ENCODE measurements around the gene GPX4. TPM values are rescaled to one million over a fixed set of nuclear protein-coding genes. Genes with fewer than 3 reads are reported as not detected.
A peak's percentile ranks its signal among the peaks of the same experiment; 100 is the strongest.

Gene GPX4
- total and polyA plus RNA-seq, 2 donors (not counting 1 experiment from before 2014, with no cell fraction given): 213 to 317 TPM

- peak overlapping the region; percentile 79 for H3K4me3 Mint-ChIP-seq
- no peak overlapping the region for H3K27ac ChIP-seq (ENCODE audit: low read length in 2 of 2)
- H3K4me1 Mint-ChIP-seq: peaks cover 33% of the 10 kb centered on the region
- H3K4me3 ChIP-seq (ENCODE audit: control extremely low read depth in 1 of 5, extremely low read depth in 1 of 5, insufficient read depth in 1 of 5, low read depth in 2 of 5, low read length in 4 of 5): no peak overlapping the region
- peaks cover 0 to 30% (median 0%) of the 10 kb centered on the region in 3 donors for H3K9me3 ChIP-seq (ENCODE audit: control extremely low read depth in 1 of 3, control insufficient read depth in 2 of 3, insufficient read depth in 1 of 3, low read length in 2 of 3)
- TF ChIP-seq EZH2 (IDR thresholded peaks at IDR 0.05; ENCODE audit: borderline replicate concordance, insufficient read depth, low read depth, low read length, poor library complexity, severe bottlenecking) (no peak), CTCF (IDR thresholded peaks at IDR 0.05) (peak; percentile 78)
- no peaks in the 10 kb centered on the region for H3K27me3 Mint-ChIP-seq
- peaks cover 33% of the 10 kb centered on the region for H3K79me2 ChIP-seq (ENCODE audit: control insufficient read depth, insufficient read depth, low read length)
- peaks cover 0 to 25% of the 10 kb centered on the region in 2 experiments for H3K36me3 ChIP-seq (replicated peaks in 1 of 2; ENCODE audit: control extremely low read depth in 1 of 2, control insufficient read depth in 1 of 2, extremely low read depth in 1 of 2, insufficient read depth in 2 of 2, low read length in 1 of 2)
- peaks cover 38 to 53% of the 10 kb centered on the region in 2 donors for H3K4me1 ChIP-seq (ENCODE audit: control insufficient read depth in 2 of 2, insufficient read depth in 2 of 2, low read length in 2 of 2)
- ChIA-PET CTCF (interaction anchor here (0.6 to 5.2 kb wide), 26 partner anchors 11 to 201 kb away, joined by 3 to 56 read pairs (median 6); partner anchors contain the start of genes ABCA7, POLR2E and RNU6-2), POLR2A (interaction anchor here (0.6 to 6.3 kb wide), 14 partner anchors 11 to 204 kb away, joined by 3 to 97 read pairs (median 3); partner anchors contain the start of genes ABCA7, CIRBP, CNN2 and GPX4)
- H3K9ac ChIP-seq (ENCODE audit: low read length): no peak overlapping the region
- H3K9me3 Mint-ChIP-seq (ENCODE audit: insufficient read depth): no peaks in the 10 kb centered on the region
- DNase-seq (peak; percentile 83), ATAC-seq (ENCODE audit: low read depth) (peak; percentile 19)
- intact Hi-C loops (cut with micrococcal nuclease): loop anchor here (5.0 to 10.0 kb wide), 2 partner anchors 37 to 140 kb away; partner anchors contain the start of genes ARID3A and GPX4
- peak overlapping the region; percentile 91 for H3K4me2 ChIP-seq (replicated peaks; ENCODE audit: low read depth, low read length, poor library complexity, severe bottlenecking)
- 16% methylated on average over 59 of the region's 60 CpGs for WGBS (ENCODE audit: insufficient coverage)
- peak overlapping the region; percentile 83 for H3K27ac Mint-ChIP-seq
- H3K27me3 ChIP-seq (replicated peaks in 1 of 4; ENCODE audit: control extremely low read depth in 1 of 4, control insufficient read depth in 3 of 4, insufficient read depth in 4 of 4, low read length in 3 of 4): no peaks in the 10 kb centered on the region
- peaks cover 54% of the 10 kb centered on the region for H4K20me1 ChIP-seq (ENCODE audit: control insufficient read depth, insufficient read depth, low read length, poor library complexity, severe bottlenecking)
- peak overlapping the region; percentile 42 for H2AFZ ChIP-seq (ENCODE audit: insufficient read depth, low read depth, low read length, poor library complexity, severe bottlenecking)
Observed at GRCh38 chr19:1064661-1065605, 38.9 kb upstream of the GPX4 start.
